G401 (cell line): ENCODE measurements around the gene HELT. TPM values are rescaled to one million over a fixed set of nuclear protein-coding genes. Genes with fewer than 3 reads are reported as not detected.
"Not testable (repeated sequence)": the region's sequence is repeated elsewhere in the genome, so short reads cannot be mapped to it uniquely, and the experiment has no call there.

Source experiments
- DNase-seq: peaks from one replicate; pipeline ENCODE4 v3.0.0-alpha.2; 2015; ENCODE audit warnings: low spot score
- in situ Hi-C: cut with HindIII; loops from 2 replicates; pipeline ENCODE4 v1.10.0; 2016; ENCODE audit warnings: low sequenced_read_pairs, mixed read lengths
- total RNA-seq: library from RNA; depleted of rRNA; stranded (reverse); fragments of >200 nt; shearing (Covaris generic); gene quantifications from 2 replicates; pipeline ENCODE4 v1.2.3, GENCODE V29; 2014

The HELT gene
- total RNA-seq, 1 experiment from 2014 or later: not detected

GRCh38 chr4:185031611-185032010 is 13.3 kb downstream of the HELT start:
- in situ Hi-C loops: no loop called here

GRCh38 chr4:185033072-185033471 is 14.8 kb downstream of the HELT start:
- no peak for DNase-seq
- in situ Hi-C loops: no loop called here

More at GRCh38 chr4:185031611-185032010, 13.3 kb downstream of the HELT start:
- DNase-seq: no peak

- in situ Hi-C loops: no loop called here
- no peak for DNase-seq
Observed at GRCh38 chr4:185033950-185034349, 15.7 kb downstream of the HELT start.

- in situ Hi-C loops: no loop called here
Observed at GRCh38 chr4:185035284-185035683, 17.0 kb downstream of the HELT start.

GRCh38 chr4:185036019-185036418 is 17.7 kb downstream of the HELT start:
- in situ Hi-C loops: no loop called here
- DNase-seq: no peak

More at GRCh38 chr4:185035284-185035683, 17.0 kb downstream of the HELT start:
- DNase-seq: no peak

- in situ Hi-C loops: no loop called here
- DNase-seq: no peak
Observed at GRCh38 chr4:185036842-185037241, 18.6 kb downstream of the HELT start.

GRCh38 chr4:185039508-185040273 is 21.4 kb downstream of the HELT start:
- in situ Hi-C loops: no loop called here
- DNase-seq: peak; percentile 71

- in situ Hi-C loops: no loop called here
- DNase-seq: no peak
Observed at GRCh38 chr4:185040523-185040922, 22.2 kb downstream of the HELT start.

GRCh38 chr4:185050286-185050685 is 32.0 kb downstream of the HELT start:
- in situ Hi-C loops, DNase-seq: not testable (repeated sequence)

GRCh38 chr4:185051283-185051682 is 33.0 kb downstream of the HELT start:
- DNase-seq, in situ Hi-C loops: not testable (repeated sequence)

GRCh38 chr4:185053746-185054145 is 35.5 kb downstream of the HELT start:
- in situ Hi-C loops: no loop called here
- no peak for DNase-seq

- no peak for DNase-seq
- in situ Hi-C loops: no loop called here
Observed at GRCh38 chr4:185054272-185054671, 36.0 kb downstream of the HELT start.

GRCh38 chr4:185054886-185055285 is 36.6 kb downstream of the HELT start:
- in situ Hi-C loops: no loop called here
- DNase-seq: no peak

GRCh38 chr4:185061610-185062009 is 43.3 kb downstream of the HELT start:
- in situ Hi-C loops: no loop called here
- no peak for DNase-seq

- DNase-seq: no peak
- in situ Hi-C loops: no loop called here
Observed at GRCh38 chr4:185062606-185063005, 44.3 kb downstream of the HELT start.

- in situ Hi-C loops: no loop called here
- DNase-seq: no peak
Observed at GRCh38 chr4:185066179-185066578, 47.9 kb downstream of the HELT start.

GRCh38 chr4:185068837-185069236 is 50.5 kb downstream of the HELT start:
- no peak for DNase-seq
- in situ Hi-C loops: no loop called here
